ENCODE results near the gene POLD4.

DNA sequence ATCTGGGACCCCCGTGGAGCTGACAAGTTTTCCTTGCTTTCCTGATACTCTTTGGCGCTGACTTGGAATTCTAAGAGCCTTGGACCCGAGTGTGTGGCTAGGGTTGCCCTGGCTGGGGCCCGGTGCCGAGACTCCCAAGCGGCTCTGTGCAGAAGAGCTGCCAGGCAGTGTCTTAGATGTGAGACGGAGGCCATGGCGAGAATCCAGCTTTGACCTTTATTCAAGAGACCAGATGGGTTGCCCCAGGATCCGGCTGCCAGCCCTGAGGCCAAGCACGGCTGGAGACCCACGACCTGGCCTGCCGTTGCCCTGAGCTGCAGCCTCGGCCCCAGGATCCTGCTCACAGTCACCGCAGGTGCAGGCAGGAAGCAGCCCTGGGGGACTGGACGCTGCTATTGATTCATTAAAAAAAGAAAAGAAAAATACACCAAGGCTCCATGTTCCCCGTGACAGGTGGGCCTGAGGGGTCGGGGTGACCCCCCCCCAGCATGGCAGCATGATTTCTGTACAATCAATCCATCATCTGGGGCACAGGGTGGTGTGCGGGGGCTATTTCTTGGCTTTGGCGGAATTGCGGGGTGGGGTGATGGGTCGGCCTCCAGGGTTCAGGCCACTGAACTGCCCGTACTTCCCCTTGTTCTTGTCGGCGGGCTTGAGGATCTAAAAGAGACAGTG lies 44.8 kb upstream of the POLD4 start:
- no peak for TF ChIP-seq POLR2AphosphoS5 (IDR thresholded peaks at IDR 0.05; ENCODE audit: low read depth, low read length)
- no peak for TF ChIP-seq SIN3A (IDR thresholded peaks at IDR 0.05; ENCODE audit: borderline replicate concordance, insufficient read depth, low read length)
- TF ChIP-seq REST (IDR thresholded peaks at IDR 0.05; ENCODE audit: insufficient read depth in 1 of 2, low read depth in 2 of 2, low read length in 2 of 2) = no peak
- TF ChIP-seq TAF1 (IDR thresholded peaks at IDR 0.05; ENCODE audit: borderline replicate concordance, insufficient read depth, low read length) = no peak
- TF ChIP-seq FOXP2 (optimal IDR thresholded peaks at IDR 0.05; ENCODE audit: borderline replicate concordance, extremely low read depth, extremely low read length, insufficient read depth) = no peak
